HepG2 (cell line): ENCODE data around the gene NABP1. TPM values are rescaled to one million over a fixed set of nuclear protein-coding genes. Genes with fewer than 3 reads are reported as not detected.

ENCODE experiments used
- ARID2 ChIP-seq: sonication (generic); formaldehyde crosslinking; IDR thresholded peaks from 2 replicates; pipeline ENCODE4 v1.8.1; 2022; ENCODE audit warnings: mild to moderate bottlenecking, missing genetic modification reagents, borderline replicate concordance
- ATF7 ChIP-seq, 2 experiments: fragments of 450-650 bp in 1 of 2; sonication (generic) in 1 of 2; formaldehyde crosslinking in 1 of 2; IDR thresholded peaks; 2 replicates each; pipeline versions ENCODE4 v1.4.0 to v1.6.1; 2016 to 2020; ENCODE audit warnings: antibody characterized with exemption in 1 of 2, mild to moderate bottlenecking in 1 of 2, missing genetic modification reagents in 1 of 2
- CREB1 ChIP-seq, 2 experiments: fragments of 450-650 bp in 1 of 2; IDR thresholded peaks; 2 replicates each; pipeline ENCODE4 v1.6.1; 2016 to 2017; ENCODE audit warnings: control low read depth in 1 of 2, mild to moderate bottlenecking in 1 of 2, missing compliant biosample characterization in 1 of 2, missing genetic modification characterization in 1 of 2
- EP300 ChIP-seq, 3 experiments: sonication (generic) in 1 of 3; formaldehyde crosslinking in 1 of 3; IDR thresholded peaks; 2 replicates each; pipeline versions ENCODE4 v1.5.1 to v1.6.1; 2011 to 2020; ENCODE audit warnings: low read depth in 2 of 3, low read length in 2 of 3, borderline replicate concordance in 1 of 3, improper control_type of control experiment in 1 of 3, mild to moderate bottlenecking in 1 of 3, missing genetic modification reagents in 1 of 3, moderate library complexity in 1 of 3
- MBD4 ChIP-seq: IDR thresholded peaks from 2 replicates; pipeline ENCODE4 v1.6.1; 2012; ENCODE audit warnings: low read length, inconsistent platforms, borderline replicate concordance
- RFX3 ChIP-seq: IDR thresholded peaks from 2 replicates; pipeline ENCODE4 v1.6.1; 2016; ENCODE audit warnings: missing biosample characterization, missing genetic modification reagents
- SIX4 ChIP-seq: sonication (generic); formaldehyde crosslinking; IDR thresholded peaks from 2 replicates; pipeline ENCODE4 v1.4.0; 2020; ENCODE audit warnings: missing genetic modification reagents
- SNAPC2 ChIP-seq: sonication (generic); formaldehyde crosslinking; IDR thresholded peaks from 2 replicates; pipeline ENCODE4 v1.8.1; 2022; ENCODE audit warnings: mild to moderate bottlenecking, missing genetic modification reagents
- TOE1 ChIP-seq: sonication (generic); formaldehyde crosslinking; IDR thresholded peaks from 2 replicates; pipeline ENCODE4 v1.4.0; 2020; ENCODE audit warnings: mild to moderate bottlenecking, missing genetic modification reagents
- ZBTB21 ChIP-seq: sonication (generic); formaldehyde crosslinking; IDR thresholded peaks from 2 replicates; pipeline ENCODE4 v1.4.0; 2020; ENCODE audit warnings: missing genetic modification reagents
- ZNF333 ChIP-seq: sonication (generic); formaldehyde crosslinking; IDR thresholded peaks from 2 replicates; pipeline ENCODE4 v1.4.0; 2020; ENCODE audit warnings: mild to moderate bottlenecking, missing genetic modification reagents, borderline replicate concordance
- ZNF510 ChIP-seq: sonication (generic); formaldehyde crosslinking; IDR thresholded peaks from 2 replicates; pipeline ENCODE4 v1.4.0; 2020; ENCODE audit warnings: low read depth, mild to moderate bottlenecking, missing genetic modification reagents
- ZNF747 ChIP-seq: sonication (generic); formaldehyde crosslinking; IDR thresholded peaks from 2 replicates; pipeline ENCODE4 v1.8.1; 2023; ENCODE audit warnings: missing genetic modification reagents, mild to moderate bottlenecking, borderline replicate concordance
- ZSCAN9 ChIP-seq: IDR thresholded peaks from 2 replicates; pipeline ENCODE4 v1.6.1; 2016; ENCODE audit warnings: borderline replicate concordance
- polyA plus RNA-seq, 8 experiments: library from polyadenylated mRNA; depleted of rRNA in 3 of 8; stranded (reverse) in 7 of 8; unstranded in 1 of 8; fragments of >200 nt; fragmentation: Illumina TruSeq in 4 of 8; extraction: Trizol in 4 of 8; gene quantifications; 2 replicates each; pipeline versions ENCODE4 v1.2.1 to v1.2.3, GENCODE V29; 2011 to 2016; ENCODE audit warnings: low read depth in 4 of 8, missing spikeins in 1 of 8, mixed read lengths in 1 of 8; ENCODE audit not compliant: insufficient read depth in 1 of 8
- total RNA-seq, 5 experiments: library from RNA; depleted of rRNA; stranded (reverse); fragments of >200 nt; fragmentation: Illumina TruSeq; extraction: Trizol; gene quantifications; 2 replicates each; pipeline ENCODE4 v1.2.3, GENCODE V29; 2016; ENCODE audit warnings: low read depth in 1 of 5
- TF ChIP-seq, protein P1 (sequence below), 2 experiments: sonication (generic) in 1 of 2; formaldehyde crosslinking in 1 of 2; IDR thresholded peaks; 2 replicates each; pipeline versions ENCODE4 v1.5.1 to v1.6.1; 2011 to 2020; ENCODE audit warnings: borderline replicate concordance in 1 of 2, low read depth in 1 of 2, low read length in 1 of 2, mild to moderate bottlenecking in 1 of 2, missing genetic modification reagents in 1 of 2, moderate library complexity in 1 of 2
- TF ChIP-seq, protein P2 (sequence below): IDR thresholded peaks from 2 replicates; pipeline ENCODE4 v1.6.1; 2016; ENCODE audit warnings: mild to moderate bottlenecking, missing biosample characterization, missing genetic modification reagents
- TF ChIP-seq, protein P3 (sequence below): sonication (generic); formaldehyde crosslinking; IDR thresholded peaks from 2 replicates; pipeline ENCODE4 v1.5.0; 2020; ENCODE audit warnings: missing genetic modification reagents, mild to moderate bottlenecking, borderline replicate concordance
- TF ChIP-seq, protein P4 (sequence below): sonication (generic); formaldehyde crosslinking; IDR thresholded peaks from 2 replicates; pipeline ENCODE4 v1.4.0; 2020; ENCODE audit warnings: missing genetic modification reagents
- TF ChIP-seq, protein P5 (sequence below): sonication (generic); formaldehyde crosslinking; IDR thresholded peaks from 2 replicates; pipeline ENCODE4 v1.5.0; 2020; ENCODE audit warnings: mild to moderate bottlenecking, missing genetic modification reagents

Gene NABP1
- total and polyA plus RNA-seq, 2 of the 13 experiments (the other 11 are each of a cell fraction or from before 2014, with no cell fraction given), result 14.9 to 19.8 TPM

- TF ChIP-seq, protein P1, sequence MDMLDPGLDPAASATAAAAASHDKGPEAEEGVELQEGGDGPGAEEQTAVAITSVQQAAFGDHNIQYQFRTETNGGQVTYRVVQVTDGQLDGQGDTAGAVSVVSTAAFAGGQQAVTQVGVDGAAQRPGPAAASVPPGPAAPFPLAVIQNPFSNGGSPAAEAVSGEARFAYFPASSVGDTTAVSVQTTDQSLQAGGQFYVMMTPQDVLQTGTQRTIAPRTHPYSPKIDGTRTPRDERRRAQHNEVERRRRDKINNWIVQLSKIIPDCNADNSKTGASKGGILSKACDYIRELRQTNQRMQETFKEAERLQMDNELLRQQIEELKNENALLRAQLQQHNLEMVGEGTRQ (IDR thresholded peaks at IDR 0.05; ENCODE audit: low read depth, low read length), result 0 out of 2 replicates have a peak, but pooled peaks have one; percentile 40
- TF ChIP-seq, protein P1 (CRISPR knock-in tag; IDR thresholded peaks at IDR 0.05; ENCODE audit: borderline replicate concordance), result no peak
- TF ChIP-seq, protein P2, sequence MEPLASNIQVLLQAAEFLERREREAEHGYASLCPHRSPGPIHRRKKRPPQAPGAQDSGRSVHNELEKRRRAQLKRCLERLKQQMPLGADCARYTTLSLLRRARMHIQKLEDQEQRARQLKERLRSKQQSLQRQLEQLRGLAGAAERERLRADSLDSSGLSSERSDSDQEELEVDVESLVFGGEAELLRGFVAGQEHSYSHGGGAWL (CRISPR knock-in tag), result no peak
- 0 out of 2 replicates have a peak, but pooled peaks have one; percentile 23 for TF ChIP-seq TOE1 (CRISPR knock-in tag)
- TF ChIP-seq, protein P3, sequence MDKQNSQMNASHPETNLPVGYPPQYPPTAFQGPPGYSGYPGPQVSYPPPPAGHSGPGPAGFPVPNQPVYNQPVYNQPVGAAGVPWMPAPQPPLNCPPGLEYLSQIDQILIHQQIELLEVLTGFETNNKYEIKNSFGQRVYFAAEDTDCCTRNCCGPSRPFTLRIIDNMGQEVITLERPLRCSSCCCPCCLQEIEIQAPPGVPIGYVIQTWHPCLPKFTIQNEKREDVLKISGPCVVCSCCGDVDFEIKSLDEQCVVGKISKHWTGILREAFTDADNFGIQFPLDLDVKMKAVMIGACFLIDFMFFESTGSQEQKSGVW (CRISPR knock-in tag), result no peak
- TF ChIP-seq RFX3 (CRISPR knock-in tag), result peak; percentile 14; the same call in 1 of the 2 replicates
- peak; percentile 14; the same call in 1 of the 2 replicates for TF ChIP-seq ARID2 (CRISPR knock-in tag)
- TF ChIP-seq ZNF510 (CRISPR knock-in tag), result no peak
- TF ChIP-seq ATF7 (IDR thresholded peaks at IDR 0.05), result no peak
- no peak for TF ChIP-seq ATF7 (CRISPR knock-in tag; IDR thresholded peaks at IDR 0.05)
- TF ChIP-seq, protein P4, sequence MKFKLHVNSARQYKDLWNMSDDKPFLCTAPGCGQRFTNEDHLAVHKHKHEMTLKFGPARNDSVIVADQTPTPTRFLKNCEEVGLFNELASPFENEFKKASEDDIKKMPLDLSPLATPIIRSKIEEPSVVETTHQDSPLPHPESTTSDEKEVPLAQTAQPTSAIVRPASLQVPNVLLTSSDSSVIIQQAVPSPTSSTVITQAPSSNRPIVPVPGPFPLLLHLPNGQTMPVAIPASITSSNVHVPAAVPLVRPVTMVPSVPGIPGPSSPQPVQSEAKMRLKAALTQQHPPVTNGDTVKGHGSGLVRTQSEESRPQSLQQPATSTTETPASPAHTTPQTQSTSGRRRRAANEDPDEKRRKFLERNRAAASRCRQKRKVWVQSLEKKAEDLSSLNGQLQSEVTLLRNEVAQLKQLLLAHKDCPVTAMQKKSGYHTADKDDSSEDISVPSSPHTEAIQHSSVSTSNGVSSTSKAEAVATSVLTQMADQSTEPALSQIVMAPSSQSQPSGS, result peak; percentile 64; the same call in 1 of the 2 replicates
- TF ChIP-seq ZBTB21 (CRISPR knock-in tag), result no peak
- TF ChIP-seq SNAPC2 (CRISPR knock-in tag), result peak; percentile 69; the same call in 1 of the 2 replicates
- no peak for TF ChIP-seq ZNF333 (CRISPR knock-in tag)
- TF ChIP-seq CREB1 (IDR thresholded peaks at IDR 0.05), result peak; percentile 82
- TF ChIP-seq CREB1 (CRISPR knock-in tag; IDR thresholded peaks at IDR 0.05), result peak; percentile 73; the same call in 1 of the 2 replicates
- peak; percentile 77; the same call in 1 of the 2 replicates for TF ChIP-seq ZSCAN9 (CRISPR knock-in tag)
- TF ChIP-seq, protein P5, sequence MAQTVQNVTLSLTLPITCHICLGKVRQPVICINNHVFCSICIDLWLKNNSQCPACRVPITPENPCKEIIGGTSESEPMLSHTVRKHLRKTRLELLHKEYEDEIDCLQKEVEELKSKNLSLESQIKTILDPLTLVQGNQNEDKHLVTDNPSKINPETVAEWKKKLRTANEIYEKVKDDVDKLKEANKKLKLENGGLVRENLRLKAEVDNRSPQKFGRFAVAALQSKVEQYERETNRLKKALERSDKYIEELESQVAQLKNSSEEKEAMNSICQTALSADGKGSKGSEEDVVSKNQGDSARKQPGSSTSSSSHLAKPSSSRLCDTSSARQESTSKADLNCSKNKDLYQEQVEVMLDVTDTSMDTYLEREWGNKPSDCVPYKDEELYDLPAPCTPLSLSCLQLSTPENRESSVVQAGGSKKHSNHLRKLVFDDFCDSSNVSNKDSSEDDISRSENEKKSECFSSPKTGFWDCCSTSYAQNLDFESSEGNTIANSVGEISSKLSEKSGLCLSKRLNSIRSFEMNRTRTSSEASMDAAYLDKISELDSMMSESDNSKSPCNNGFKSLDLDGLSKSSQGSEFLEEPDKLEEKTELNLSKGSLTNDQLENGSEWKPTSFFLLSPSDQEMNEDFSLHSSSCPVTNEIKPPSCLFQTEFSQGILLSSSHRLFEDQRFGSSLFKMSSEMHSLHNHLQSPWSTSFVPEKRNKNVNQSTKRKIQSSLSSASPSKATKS, result 0 out of 2 replicates have a peak, but pooled peaks have one; percentile 66
- no peak for TF ChIP-seq ZNF747 (CRISPR knock-in tag)
- peak; percentile 46; the same call in 1 of the 2 replicates for TF ChIP-seq MBD4
- peak; percentile 46 to 98; a peak in 3 of 4 replicates for TF ChIP-seq EP300 (IDR thresholded peaks at IDR 0.05; ENCODE audit: low read depth in 2 of 2, low read length in 2 of 2)
- TF ChIP-seq EP300 (CRISPR knock-in tag; IDR thresholded peaks at IDR 0.05; ENCODE audit: borderline replicate concordance), result peak; percentile 92
- 0 out of 2 replicates have a peak, but pooled peaks have one; percentile 54 for TF ChIP-seq SIX4
Observed at GRCh38 chr2:191637182-191638078, 40.5 kb upstream of the NABP1 start (continued).
